ENCODE data around the gene TMEM150A.
A peak's percentile ranks its signal among the peaks of the same experiment; 100 is the strongest.
"Not testable (repeated sequence)": the region's sequence is repeated elsewhere in the genome, so short reads cannot be mapped to it uniquely, and the experiment has no call there.

The TMEM150A gene

DNA sequence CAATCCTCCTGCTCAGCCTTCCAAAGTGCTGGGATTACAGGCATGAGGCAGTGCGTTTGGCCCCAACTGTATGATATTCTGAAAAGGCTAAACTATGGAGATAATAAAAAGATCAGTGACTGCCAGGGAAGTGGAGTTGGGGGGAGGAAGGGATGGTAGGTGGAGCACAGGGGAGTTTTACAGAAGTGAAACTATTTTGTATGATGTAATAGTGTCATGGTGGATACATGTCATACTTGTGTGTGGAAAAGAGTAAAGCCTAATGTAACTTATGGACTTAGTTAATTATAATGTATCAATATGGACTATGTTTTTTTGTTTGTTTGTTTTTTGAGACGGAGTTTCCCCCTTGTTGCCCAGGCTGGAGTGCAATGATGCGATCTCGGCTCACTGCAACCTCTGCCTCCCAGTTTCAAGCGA is 38.3 kb downstream of the TMEM150A start:
- DNase-seq (ENCODE audit: low spot score): no peak

DNA sequence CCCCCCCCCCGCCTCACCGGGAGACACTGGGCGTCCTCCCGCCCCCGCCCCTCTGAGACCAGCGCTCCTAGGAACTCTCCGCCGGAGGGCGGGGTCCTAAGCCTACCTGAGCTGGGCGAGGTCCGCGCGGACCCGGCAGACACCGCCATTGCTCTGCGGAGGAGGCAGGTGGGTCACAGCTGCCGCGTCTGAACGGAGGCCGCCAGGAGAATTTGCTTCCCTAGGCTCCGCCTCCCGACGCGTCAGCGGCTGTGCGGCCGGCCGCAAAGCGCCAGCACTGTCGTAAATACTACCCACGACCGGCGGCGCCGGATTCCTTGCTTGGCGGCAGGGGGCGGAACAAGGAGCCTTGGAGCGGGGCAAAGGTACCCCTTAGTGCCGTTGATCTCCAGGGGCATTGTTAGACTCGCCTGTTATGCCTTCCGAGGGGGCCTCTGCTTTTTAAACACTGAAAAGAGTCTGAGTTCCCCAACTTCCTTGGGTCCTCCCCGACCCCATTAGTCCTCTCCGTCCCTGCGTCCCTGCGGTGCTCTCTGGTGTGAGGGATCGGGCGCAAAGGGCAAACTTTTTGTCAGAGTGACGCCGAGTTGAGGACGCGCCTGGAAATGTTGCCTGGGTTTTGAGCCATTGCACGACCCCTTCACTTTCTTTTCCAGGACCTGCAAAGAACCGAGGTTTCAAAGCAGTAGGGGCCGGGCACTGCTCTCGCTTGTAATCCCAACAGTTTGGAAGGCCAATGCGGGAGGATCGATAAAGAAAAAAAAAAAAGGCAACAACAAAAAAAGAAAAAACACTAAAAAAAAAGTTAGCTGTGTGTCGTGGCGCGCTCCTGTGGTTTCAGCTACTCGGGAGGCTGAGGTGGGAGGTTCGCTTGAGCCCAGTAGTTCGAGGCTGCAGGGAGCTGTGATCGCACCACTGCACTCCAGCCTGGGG is 41.0 kb downstream of the TMEM150A start, which contains the start of gene GGCX:
Gene GGCX (minus strand): TSS at position 214 of the 933 bp plus-strand sequence. CDS start 65 bp downstream, at position 149.
- DNase-seq (ENCODE audit: low spot score): peak; percentile 95

DNA sequence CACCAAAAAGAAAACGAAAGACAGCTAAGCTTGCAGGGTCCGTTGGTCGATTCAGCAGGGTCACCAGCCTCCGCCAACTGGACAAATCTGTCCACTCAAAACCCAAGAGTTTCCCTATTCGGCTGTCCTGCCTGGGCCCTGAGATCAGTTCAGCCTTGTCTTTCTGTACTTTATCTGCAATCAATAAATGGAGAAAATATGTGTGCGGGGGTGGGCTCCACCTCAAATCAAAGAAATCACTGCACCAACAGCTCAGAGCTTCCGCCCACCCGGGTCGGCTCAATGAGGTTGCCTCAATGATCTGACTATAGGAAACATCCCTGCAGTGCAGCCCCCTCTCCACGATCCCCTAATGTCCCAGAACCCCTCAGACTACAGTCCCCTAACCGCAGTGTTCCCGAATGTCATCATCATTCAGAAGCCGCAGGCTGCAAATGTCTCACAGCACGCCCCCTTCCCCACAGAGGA is 41.7 kb downstream of the TMEM150A start:
- no peak for DNase-seq (ENCODE audit: low spot score)

DNA sequence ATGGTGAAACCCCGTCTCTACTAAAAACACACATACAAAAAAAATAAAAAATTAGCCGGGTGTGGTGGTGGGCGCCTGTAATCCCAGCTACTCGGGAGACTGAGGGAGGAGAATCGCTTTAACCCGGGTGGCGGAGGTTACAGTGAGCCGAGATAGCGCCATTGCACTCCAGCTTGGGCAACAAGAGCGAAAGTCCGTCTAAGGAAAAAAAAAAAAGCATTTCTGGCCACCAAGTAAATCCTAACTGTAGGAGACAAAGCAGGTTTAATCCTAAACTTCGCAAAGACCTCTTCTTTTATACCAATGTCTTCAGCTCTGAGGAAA is 42.1 kb downstream of the TMEM150A start:
- not testable (repeated sequence) for DNase-seq (ENCODE audit: low spot score)

DNA sequence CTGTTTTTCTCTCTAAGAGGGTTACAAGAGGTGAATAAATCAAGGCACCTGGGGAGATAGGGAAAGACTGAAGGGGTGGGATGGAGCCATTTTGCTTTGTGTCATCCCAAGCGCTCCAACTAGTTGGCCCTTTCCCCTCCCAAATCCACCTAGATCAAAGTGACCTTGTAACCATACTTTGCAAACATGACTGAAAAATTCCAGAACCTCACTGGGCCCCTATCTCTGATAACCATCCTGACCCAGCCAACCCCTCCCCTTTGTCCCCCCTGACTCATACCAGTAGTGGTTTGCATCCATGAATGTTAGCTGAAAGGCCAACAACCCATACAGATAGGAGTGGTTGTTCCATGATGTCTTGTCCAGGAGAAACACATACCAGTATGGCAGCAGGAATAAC is 44.3 kb downstream of the TMEM150A start:
- DNase-seq (ENCODE audit: low spot score): no peak

DNA sequence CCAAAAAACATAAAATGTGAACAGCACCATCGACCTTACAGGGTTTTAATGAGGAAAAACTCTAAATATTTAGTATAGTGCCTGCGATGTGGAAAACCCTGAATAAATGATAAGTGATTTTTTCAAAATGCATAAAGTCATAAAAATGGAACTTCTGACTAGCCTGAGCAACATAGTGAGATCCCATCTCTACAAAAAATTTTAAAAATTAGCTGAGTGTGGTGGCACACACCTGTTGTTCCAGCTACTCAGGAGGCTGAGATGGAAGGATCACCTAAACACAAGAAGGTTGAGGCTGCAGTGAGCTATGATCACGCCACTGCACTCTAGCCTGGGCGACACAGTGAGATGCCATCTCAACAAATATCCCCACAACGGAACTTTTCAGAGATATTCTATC is 45.4 kb downstream of the TMEM150A start:
- no peak for DNase-seq (ENCODE audit: low spot score)

DNA sequence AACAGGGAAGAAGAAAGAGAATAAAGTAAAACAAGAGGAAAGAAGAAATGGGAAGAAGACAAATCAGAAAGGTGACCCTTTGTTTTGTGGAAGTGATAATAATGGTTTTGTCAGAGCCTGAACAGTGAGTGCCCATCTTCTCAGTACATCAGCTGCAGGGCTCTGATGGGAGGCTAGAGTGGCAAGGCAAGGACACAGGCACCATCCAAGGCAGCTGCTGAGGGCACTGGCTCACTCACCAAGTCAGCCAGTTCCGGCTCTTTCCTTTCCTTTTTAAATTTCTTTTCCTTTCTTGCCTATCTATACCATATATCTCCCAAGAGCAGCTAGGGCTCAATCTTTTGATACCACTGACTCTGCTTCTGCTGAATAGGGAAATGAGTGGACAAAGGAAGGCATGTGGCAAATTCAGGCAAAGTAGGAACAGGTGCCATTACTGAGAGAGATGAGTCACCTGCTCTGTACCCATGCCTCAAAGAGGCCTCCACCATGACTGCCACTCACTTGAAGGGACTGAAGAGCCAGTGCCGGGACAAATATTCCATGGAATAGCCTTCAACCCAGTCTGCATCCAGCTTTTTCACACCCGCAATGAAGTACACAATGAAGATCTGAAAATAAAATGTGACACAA is 47.4 kb downstream of the TMEM150A start:
- no peak for DNase-seq (ENCODE audit: low spot score)

DNA sequence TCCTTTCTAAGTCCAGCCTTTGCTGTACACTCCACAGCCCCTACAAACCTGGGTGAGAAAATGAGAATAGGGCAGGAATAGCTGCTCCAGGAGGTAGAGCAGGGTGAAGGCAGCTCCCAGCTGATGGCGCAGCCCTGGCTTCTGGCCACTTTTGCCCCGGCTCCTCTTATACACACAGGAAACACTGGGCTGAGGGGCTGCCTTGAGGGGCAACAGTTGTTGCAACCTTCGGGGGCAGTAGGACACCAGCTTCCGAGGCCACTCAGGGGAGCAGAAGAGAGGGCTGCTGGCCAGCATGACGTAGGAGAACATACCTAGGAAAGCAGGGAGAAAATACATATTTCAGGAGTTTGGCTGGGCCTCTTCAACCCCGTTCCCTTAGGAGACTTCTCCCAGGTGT is 49.3 kb downstream of the TMEM150A start:
- DNase-seq (ENCODE audit: low spot score): no peak

DNA sequence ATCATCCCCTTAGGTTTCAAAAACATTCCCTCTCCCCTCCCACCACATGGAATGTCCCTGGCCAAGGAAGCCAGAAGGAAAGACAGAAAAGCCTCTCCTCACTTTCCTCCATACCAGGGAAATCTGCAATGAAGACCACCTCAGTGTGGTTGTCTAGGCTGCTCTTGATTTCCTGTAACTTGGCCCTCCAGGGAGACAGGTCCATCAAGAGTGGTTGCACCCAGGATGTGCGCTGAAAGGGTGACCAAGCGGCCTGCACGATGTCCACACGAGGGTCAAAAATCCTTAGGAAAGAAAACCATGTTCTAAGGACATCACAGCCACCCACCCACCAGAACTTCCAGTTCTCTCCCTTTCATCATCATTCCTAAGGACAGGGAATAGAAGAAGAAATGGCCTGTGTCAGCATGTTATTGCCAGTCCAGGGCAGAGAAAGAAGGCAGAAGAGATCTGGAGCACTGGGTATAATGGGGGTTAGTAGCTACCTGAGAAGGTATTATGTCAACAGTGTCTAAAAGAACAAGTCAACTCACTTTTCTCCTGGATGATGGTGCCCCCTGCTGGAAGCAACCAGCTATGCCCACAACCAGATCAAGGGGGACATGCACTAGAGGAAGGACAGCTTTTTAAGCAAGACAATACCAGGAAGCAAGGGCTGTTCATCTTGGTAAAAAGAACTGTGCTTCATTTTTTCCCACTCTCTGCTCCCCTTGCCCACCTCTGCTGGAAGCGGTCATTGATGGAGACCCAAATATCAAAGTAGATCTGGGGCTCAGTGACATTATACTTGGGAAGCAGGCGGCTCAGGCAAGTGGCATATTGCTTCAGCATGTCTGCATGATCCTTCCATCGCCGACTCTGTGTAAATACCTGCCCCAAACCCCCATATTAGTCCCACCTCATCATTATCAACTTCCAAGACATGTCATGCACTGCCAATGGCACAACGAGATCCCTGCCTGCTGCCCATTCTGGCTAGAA is 50.5 kb downstream of the TMEM150A start:
- peak; percentile 78 for DNase-seq (ENCODE audit: low spot score)

DNA sequence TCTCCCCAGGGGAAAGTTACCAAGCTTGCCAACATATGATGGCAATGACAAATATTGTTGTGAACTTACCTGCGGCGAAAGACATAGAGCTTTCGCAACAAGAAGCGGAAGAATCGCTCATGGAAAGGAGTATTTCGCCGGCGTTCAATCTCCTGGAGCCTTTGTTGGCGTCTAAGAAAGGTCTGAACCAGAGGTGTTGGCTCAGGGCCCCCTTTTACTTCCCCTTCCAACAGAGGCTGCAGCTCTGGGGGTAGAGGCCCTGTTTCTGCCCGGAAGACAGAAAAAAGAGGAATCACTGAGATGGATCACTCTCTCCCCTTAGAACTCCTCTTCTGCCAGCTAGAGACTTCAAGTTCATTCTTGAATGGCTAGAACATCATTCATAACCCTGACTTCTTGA is 52.0 kb downstream of the TMEM150A start:
- DNase-seq (ENCODE audit: low spot score): no peak

DNA sequence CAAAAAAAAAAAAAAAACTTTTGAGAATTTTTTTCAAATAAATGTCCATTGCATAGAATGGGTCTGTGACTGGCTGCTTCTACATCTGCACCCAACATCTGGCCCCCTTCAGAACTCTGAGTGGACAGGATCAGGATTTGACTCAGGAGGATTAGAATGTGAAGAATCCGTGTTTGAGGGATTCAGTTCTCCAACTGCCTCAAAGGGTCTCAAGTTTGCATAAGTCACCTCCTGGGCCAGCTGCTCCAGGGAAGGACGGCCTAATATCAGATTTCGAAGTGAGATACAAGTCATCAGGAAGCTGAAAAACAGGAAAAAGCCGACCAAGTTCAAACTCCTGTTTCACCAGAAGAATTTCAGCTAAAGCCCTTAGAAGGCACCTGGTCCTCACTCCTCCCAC is 52.7 kb downstream of the TMEM150A start:
- DNase-seq (ENCODE audit: low spot score): no peak

DNA sequence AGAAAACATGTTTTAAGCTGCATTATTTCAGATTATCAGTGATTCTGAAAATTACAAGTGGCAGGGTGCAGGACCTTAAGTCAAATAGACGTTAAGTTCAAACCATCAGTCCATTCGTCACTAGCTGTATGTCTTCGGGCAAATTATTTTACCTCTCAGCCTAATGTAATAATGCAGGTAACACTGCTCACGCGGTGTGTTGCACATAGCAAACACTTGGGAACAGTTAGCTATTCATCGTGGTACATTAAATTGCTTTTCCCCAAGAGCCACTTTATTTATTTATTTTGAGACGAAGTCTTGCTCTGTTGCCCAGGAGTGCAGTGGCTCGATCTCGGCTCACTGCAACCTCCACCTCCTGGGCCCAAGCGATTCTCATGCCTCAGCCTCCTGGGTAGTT is 53.4 kb downstream of the TMEM150A start:
- DNase-seq (ENCODE audit: low spot score): no peak

DNA sequence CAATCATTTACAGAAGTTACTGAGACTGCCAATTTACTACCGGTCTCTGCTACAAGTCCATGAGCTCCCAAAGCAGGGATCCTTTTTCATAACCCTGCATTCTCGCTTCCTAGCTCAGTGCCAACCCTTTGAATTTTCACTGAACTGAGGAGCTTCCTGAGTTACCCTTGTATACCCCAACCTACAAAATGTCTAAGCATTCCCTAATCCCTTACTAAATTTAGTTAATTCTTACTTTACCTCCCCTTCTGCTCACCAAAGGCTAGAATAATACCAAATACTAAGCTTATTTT is 53.9 kb downstream of the TMEM150A start:
- no peak for DNase-seq (ENCODE audit: low spot score)
